ENCODE measurements around the gene FGD2.
A peak's percentile ranks its signal among the peaks of the same experiment; 100 is the strongest.

The FGD2 gene

DNA sequence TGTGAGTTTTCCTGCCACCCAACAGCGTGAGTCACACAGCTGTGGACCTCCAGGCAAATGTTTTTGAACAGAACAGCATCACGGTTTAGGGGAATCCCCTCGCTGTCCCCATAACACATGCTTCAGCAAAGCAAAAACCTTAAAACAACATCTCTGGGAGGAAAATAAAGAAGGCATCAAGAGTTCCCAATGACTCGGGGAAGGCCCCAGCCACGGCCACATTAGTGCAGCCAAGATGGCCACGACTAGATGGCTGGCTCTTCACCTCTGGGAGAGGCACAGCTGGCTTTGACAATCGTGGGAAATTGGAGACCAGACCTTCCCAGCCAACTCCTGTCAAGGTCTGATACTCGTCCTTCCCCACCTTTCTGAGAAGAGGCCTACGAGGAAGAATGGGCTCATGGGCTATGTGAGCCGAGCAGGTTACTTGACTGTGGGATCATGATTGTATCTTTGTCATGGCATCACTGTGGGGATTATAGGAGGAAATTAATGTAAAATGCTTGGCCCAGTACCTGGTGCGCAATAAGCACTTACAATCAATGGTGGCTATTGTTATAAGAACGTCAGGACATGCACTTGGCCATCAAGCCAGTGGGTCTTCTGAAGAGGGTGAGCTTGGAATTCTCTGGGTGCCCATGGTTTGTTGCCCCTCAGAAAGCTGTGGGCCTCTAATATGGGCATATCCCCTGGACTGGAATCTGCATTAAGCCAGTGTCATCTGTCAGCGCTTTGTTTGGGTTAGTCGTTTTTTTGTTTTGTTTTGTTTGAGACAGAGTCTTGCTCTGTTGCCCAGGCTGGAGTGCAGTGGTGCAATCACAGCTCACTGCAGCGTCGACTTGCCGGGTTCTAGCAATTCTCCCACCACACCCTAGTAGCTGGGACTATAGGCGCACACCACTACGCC lies 43.6 kb downstream of the FGD2 start:
- no peak for DNase-seq (ENCODE audit: extremely low read depth, low read depth)

DNA sequence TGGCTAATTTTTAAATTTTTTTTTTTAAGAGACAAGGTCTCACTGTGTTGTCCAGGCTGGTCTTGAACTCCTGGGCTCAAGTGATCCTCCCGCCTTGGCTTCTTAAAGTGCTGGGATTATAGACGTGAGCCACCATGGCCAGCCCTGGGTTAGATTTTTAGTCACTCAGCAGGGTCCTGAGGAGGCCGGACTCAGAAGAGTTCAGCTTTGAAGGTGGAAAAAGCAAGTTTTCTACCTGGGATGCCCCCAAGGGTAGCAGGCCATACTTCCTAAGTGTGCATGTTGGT lies 44.2 kb downstream of the FGD2 start:
- TF ChIP-seq CTCF (IDR thresholded peaks at IDR 0.05; ENCODE audit: low read depth, low read length), result no peak
- no peak for DNase-seq (ENCODE audit: extremely low read depth, low read depth)

More for the DNA sequence above, 43.6 kb downstream of the FGD2 start:
- TF ChIP-seq CTCF (IDR thresholded peaks at IDR 0.05; ENCODE audit: low read depth, low read length), result no peak

DNA sequence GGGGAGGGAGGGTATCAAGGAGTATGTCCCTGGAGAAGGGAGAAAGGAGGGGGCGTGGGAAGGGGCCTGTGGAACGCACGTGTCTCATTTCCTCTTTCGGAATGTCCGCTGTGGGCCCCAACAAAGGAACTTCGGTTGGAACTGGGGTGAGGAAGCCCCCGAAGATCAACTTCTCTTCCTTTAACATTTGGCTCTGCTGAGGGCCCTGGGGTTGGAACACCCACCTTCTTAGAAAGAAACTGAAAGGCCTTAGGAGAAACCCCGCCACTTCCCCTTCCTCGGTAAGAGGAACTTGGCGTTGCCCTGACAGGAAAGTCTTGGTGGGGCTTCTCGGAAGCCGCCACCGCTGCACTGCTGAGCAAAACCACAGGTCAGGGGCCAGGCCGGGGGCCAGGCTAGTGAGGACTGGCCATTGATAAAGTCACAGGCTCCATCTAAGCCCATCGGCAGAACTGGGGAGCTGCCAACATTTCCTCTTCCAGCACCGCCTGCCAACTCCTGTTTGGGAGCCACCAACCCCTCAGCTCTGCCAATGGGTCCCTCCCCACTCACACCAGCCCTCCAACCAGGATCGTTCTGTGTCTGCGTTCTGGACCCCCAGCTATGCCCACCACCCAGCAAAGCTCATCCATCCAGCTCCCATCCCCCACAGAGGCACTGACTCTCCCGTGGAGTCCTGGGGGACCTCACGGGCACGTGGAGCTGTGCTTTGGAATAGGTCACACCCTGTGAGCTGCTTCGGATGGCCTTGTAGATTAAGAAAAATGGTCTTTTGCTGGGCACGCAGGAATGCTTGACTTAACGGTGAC lies 44.8 kb downstream of the FGD2 start:
- DNase-seq (ENCODE audit: extremely low read depth, low read depth), result no peak
- no peak for TF ChIP-seq CTCF (IDR thresholded peaks at IDR 0.05; ENCODE audit: low read depth, low read length)

- no peak for TF ChIP-seq CTCF (IDR thresholded peaks at IDR 0.05; ENCODE audit: low read depth, low read length)
- no peak for DNase-seq (ENCODE audit: extremely low read depth, low read depth)
Measured at GRCh38 chr6:37050854-37051137, 45.3 kb downstream of the FGD2 start.

- peak; percentile 94 for TF ChIP-seq CTCF (IDR thresholded peaks at IDR 0.05; ENCODE audit: low read depth, low read length)
- DNase-seq (ENCODE audit: extremely low read depth, low read depth), result no peak
Measured at GRCh38 chr6:37051138-37052026, 45.9 kb downstream of the FGD2 start.

- DNase-seq (ENCODE audit: extremely low read depth, low read depth), result no peak
- no peak for TF ChIP-seq CTCF (IDR thresholded peaks at IDR 0.05; ENCODE audit: low read depth, low read length)
Measured at GRCh38 chr6:37052027-37052628, 46.7 kb downstream of the FGD2 start.

Measured in AG09319 (cell line).